ENCODE data around the gene SAPCD2.

SAPCD2 gene

DNA sequence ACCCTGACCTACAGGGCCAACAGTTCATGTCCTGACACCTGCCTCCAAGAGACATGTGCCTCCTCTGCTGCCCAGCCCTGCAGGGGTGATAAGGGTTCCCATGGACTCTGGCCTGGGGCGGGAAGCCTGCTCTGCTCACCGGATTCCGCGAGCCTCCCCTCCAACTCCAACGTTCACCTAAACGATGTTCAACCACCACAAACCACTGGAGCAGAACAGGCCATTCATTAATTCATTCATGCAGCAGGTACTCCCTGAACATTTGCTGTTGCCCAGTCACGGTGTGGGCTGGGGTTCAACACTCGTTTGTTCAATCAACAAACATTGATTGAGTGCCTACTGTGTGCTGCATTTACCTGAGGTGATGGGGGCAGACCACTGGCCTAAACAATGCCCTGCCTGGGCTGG is 3.6 kb upstream of the SAPCD2 start:
- TF ChIP-seq, protein P1, sequence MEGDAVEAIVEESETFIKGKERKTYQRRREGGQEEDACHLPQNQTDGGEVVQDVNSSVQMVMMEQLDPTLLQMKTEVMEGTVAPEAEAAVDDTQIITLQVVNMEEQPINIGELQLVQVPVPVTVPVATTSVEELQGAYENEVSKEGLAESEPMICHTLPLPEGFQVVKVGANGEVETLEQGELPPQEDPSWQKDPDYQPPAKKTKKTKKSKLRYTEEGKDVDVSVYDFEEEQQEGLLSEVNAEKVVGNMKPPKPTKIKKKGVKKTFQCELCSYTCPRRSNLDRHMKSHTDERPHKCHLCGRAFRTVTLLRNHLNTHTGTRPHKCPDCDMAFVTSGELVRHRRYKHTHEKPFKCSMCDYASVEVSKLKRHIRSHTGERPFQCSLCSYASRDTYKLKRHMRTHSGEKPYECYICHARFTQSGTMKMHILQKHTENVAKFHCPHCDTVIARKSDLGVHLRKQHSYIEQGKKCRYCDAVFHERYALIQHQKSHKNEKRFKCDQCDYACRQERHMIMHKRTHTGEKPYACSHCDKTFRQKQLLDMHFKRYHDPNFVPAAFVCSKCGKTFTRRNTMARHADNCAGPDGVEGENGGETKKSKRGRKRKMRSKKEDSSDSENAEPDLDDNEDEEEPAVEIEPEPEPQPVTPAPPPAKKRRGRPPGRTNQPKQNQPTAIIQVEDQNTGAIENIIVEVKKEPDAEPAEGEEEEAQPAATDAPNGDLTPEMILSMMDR (IDR thresholded peaks at IDR 0.05; ENCODE audit: borderline replicate concordance, insufficient read depth, low read depth, low read length) = no peak
- H3K4me3 ChIP-seq (ENCODE audit: low read depth, low read length) = no peak overlapping the region

DNA sequence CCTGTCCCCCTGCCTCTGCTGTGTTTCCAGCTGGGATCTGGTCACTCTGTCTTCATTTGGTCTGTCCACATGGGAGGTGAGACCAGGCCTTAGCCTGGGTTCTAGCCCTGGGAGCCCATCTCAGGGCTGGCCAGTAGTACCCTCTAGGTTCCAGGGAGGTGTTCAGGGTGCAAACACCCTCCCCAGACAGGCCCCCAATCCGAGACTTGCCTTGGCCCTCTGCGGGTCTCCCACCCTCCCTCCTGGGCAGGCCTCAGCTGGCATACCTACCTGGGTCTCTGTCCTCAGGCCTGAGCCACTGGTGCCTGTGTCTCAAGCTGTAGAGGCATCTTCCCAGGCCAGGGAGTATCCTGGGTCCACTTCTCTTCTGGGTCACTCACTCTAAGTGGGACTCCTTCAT is 925 bp upstream of the SAPCD2 start:
- peak overlapping the region; percentile 67 for H3K4me3 ChIP-seq (ENCODE audit: low read depth, low read length)
- TF ChIP-seq, protein P1 (IDR thresholded peaks at IDR 0.05; ENCODE audit: borderline replicate concordance, insufficient read depth, low read depth, low read length) = no peak

- peak overlapping the region; percentile 67 for H3K4me3 ChIP-seq (ENCODE audit: low read depth, low read length)
- TF ChIP-seq, protein P1 (IDR thresholded peaks at IDR 0.05; ENCODE audit: borderline replicate concordance, insufficient read depth, low read depth, low read length) = no peak
Measured at GRCh38 chr9:137070906-137071275, 534 bp upstream of the SAPCD2 start.

- TF ChIP-seq, protein P1 (IDR thresholded peaks at IDR 0.05; ENCODE audit: borderline replicate concordance, insufficient read depth, low read depth, low read length) = no peak
- peak overlapping the region; percentile 67 for H3K4me3 ChIP-seq (ENCODE audit: low read depth, low read length)
Measured at GRCh38 chr9:137069508-137070091, 757 bp downstream of the SAPCD2 start.

GRCh38 chr9:137068539-137069507 is 1.5 kb downstream of the SAPCD2 start:
- peak overlapping the region; percentile 67 for H3K4me3 ChIP-seq (ENCODE audit: low read depth, low read length)

GRCh38 chr9:137067860-137068538 is 2.4 kb downstream of the SAPCD2 start:
- no peak overlapping the region for H3K4me3 ChIP-seq (ENCODE audit: low read depth, low read length)
- TF ChIP-seq, protein P1 (IDR thresholded peaks at IDR 0.05; ENCODE audit: borderline replicate concordance, insufficient read depth, low read depth, low read length) = peak; percentile 88

More at GRCh38 chr9:137068539-137069507, 1.5 kb downstream of the SAPCD2 start:
- TF ChIP-seq, protein P1 (IDR thresholded peaks at IDR 0.05; ENCODE audit: borderline replicate concordance, insufficient read depth, low read depth, low read length) = no peak

All from GM12875 (cell line).